CD4-positive, alpha-beta T cell treated with Interleukin-4 for 4 hours (primary cell): ENCODE results near the gene GALR1.
A peak's percentile ranks its signal among the peaks of the same experiment; 100 is the strongest.
"Not testable (repeated sequence)": the region's sequence is repeated elsewhere in the genome, so short reads cannot be mapped to it uniquely, and the experiment has no call there.

ENCODE experiments used
- DNase-seq: peaks from one replicate; pipeline ENCODE4 v3.0.0-alpha.2; 2020

GALR1 gene, protein sequence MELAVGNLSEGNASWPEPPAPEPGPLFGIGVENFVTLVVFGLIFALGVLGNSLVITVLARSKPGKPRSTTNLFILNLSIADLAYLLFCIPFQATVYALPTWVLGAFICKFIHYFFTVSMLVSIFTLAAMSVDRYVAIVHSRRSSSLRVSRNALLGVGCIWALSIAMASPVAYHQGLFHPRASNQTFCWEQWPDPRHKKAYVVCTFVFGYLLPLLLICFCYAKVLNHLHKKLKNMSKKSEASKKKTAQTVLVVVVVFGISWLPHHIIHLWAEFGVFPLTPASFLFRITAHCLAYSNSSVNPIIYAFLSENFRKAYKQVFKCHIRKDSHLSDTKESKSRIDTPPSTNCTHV

DNA sequence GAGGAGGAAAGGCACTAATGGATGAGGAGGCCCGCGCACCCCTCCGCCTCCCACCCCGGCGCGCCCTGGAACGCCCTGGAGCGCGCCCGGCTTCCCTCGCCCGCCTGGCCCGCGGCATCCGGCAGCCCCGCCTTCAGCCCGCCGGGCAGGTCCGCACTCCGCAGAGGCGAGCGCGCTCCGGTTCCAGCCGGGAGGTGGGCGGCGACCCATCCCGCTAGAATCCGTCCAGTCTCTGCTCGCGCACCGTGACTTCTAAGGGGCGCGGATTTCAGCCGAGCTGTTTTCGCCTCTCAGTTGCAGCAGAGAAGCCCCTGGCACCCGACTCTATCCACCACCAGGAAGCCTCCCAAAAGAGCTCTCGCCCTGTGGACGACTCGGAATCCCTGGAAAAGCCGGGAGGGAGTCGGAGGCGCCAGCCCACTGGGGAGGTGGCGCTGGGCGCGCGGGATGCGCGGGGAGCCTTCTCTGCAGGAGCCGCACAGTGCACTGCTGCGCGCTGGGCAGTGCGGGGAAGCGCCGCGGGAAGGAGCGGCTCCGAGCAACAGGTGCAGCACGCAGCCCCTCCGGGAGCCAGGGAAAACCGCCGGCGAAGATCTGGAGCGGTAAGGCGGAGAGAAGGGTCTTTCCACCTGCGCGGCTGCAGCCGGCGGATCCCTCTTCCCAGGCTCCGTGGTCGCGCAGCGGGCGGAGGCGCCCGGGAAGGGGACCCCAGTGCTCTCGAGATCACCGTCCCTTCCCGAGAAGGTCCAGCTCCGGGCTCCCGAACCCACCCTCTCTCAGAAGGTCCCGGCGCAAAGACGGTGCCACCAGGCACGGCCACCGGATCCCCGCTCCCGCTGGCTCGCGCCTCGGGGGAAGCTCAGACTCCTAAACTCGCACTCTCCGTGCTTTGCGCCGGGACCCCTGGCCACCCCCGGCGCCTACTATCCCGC, at the start of gene GALR1:
TSS of gene GALR1 (plus strand) at position 280 of the 932 bp plus-strand sequence. CDS start 701 bp downstream, outside the sequence.
- DNase-seq: no peak

DNA sequence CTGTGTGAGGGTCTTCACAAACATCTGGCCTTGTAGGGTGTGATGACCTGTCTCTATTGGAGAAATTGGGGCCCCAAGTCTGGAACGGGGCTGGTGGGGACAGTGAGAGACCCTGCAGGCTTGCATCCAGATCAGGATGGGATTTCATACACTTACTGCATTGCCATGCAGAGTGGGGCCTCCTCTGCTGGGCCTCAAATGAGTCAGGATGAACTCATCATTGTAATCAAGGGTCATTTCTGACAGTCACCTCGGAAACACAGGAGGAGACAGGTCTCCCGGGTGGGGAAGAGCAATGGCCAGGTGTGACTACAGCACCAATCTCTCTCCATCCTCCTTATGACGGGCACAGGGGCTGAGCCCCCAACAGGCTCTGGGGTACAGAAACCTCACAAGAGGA, 48.1 kb upstream of the GALR1 start:
- no peak for DNase-seq

DNA sequence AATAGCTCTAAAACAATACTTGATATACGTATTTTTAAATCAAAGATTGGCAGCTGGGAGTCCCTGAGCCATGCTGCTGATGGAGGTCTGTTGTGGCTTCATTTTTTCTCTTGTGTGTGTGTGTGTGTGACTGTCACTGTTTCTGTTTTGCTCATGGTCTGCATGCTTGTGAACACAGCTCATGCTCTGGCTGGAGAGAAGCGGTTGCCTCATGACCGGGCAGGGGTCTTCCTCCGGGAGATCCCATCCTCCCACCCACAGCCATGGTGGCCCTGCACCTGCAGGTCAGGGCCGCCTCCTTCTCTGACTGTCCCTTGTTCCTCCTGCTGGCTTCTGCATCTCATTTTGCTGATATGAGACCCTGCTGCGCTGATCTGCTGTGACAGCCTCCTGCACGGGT, 47.3 kb upstream of the GALR1 start:
- no peak for DNase-seq

DNA sequence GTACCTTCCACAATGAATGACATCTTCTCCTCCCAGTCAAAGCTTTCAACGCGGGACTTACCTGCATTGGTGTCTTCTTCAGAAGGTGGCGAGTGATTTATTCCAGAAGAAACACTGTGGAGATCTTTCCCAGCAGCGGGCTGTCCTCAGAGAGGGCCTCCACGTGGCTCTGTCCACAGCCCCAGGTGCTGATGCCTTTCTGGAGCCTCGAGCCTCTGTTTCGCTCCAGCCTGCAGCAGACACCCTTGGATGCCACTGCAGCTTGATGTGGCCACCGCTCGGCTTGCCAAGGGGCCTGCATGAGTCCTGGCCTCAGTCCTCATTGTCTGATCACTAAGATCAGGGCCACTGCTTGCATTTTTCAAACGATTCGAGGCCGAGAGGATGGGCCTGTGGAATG, 46.6 kb upstream of the GALR1 start:
- no peak for DNase-seq

DNA sequence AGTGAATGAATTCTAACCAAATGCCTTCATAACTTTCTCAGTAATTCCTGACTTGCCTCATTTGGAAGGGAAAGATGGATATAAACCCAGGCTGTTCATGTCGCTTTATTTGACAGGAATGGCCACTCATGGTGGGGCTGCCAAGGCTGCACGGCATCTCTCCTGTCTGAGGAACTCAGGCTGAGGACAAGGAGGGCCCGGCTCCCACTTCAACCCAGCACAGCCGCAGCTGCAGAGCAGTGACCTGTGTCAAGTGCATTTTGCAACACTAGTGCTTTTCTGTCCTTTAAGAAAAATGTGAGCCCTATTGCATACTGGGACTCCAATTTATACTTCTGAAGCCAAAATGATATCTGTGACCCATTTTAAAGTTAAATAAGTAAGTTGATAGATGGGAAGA, 45.8 kb upstream of the GALR1 start:
- DNase-seq: no peak

DNA sequence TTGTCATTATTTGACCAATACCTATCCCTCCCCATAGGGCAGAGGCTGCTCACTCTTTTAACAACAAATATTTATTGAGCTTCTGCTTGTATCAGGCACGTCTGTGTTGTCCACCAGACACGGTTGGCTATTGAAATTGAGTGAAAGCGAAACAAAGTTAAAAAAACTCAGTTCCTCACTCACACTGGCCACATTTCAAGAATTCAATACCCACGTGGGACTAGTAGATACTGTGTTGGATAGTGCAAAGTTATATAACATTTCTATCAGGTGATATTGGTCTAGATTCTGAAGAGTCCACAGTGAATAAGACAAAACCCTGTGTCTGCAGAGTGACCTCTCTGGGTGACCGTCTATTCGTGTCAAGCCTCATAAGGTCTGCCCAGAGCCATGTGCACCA, 43.9 kb upstream of the GALR1 start:
- no peak for DNase-seq

DNA sequence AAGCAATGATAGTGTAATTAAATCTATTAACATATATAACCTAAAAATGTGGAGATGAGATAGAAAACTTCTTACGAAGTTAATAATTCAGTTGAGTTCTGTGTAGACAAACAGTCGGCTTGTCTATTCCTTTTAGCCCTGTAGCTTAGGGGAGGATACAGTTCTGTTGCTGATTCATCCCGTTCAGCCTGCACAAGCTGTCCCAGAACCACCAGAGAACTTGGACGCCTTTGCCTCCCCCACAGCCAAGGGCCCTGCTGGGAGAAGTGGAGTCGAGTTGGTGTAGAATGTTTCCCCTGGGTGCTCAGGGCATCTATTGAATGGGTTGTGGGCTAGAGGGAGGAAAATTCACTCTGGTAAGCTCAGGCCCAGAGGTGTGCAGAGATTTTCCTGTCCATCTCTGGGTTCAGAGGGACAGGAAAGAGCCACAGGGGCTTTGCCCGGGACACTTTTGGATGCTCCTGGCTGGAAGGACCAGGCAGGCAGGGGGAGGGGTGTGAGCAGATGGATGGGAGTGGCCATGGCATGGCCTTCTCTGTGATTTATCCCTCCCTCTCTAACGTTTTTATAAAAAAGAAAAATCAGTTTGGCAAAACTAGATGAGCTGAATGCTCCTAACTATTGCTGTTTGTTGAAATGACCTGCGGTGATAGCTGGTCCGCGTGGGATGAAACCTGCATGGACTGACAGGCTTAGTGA, 42.8 kb upstream of the GALR1 start:
- DNase-seq: no peak

DNA sequence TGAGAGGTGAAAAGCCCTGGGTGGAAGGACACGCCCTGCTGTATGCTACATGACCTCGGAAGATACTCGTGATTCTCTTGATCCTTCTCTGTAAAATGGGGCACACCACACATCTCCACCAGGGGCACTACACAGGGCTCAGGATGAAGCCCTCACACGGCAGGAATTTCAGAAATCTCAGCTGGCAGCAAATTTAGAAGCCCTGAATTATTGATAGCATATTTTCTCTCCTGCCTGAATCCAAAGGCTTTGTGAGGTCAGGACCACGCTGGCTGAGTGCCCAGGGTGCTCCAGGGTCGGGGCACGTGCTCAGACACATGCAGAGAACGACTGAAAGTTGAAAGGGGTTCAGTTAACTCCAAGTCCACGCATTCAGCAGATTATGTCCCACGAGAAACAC, 42.1 kb upstream of the GALR1 start:
- DNase-seq: peak; percentile 59

DNA sequence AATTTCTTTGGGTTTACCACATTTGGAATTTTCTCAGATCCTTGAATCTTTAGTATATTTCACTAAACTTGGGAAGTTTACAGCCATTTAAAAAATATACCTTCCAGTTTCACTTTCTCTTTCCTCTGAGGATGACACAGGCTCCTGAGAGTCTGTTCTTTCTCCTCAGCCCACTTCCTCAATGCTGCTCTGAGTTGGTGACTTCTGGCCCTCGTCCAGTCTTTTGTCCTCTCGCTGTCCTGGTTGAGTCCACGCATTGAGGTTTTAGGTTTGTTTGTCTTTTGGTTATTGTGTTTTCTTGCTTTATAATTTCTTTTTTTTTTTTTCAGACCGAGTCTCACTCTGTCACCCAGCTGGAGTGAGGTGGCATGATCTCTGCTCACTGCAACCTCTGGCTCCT, 40.7 kb upstream of the GALR1 start:
- peak; percentile 56 for DNase-seq

DNA sequence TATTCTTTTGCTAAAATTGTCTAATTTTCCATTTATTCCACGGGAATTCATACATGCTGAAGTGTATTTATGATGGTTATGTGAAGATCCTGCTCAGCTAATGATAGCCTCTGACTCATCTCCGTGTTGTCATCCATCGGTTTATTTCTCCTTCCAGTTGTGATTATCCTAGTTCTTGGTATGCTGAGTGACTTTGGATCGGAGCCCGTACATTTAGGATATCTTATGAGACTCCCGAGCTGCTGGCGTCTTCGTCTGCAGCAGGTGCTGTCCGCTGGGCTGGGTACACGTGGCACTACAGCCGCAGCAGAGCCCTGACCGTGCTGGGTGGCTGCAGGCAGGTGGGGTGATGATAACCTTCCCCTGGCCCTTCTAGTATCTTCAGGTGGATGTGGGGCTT, 40.1 kb upstream of the GALR1 start:
- no peak for DNase-seq

DNA sequence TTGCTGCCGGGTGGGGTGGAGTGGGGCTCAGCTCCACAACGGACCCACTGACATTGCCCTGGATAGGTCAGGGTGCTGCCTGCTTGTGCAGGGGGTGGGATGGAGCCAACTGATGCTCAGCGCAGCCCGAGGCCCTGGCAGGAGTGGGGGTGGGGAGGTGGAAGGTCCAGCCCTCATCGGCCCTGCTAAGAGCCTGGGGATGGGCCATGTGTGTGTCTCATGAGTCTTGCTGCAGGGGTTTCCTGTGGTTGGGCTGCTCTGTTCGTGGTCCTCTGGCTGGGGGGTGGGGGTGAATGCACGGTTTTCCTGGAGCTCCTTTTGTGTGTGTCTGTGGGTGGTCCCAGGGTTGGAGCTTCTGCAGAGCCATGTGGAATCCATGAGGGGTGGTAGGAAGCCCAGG, 39.4 kb upstream of the GALR1 start:
- no peak for DNase-seq

DNA sequence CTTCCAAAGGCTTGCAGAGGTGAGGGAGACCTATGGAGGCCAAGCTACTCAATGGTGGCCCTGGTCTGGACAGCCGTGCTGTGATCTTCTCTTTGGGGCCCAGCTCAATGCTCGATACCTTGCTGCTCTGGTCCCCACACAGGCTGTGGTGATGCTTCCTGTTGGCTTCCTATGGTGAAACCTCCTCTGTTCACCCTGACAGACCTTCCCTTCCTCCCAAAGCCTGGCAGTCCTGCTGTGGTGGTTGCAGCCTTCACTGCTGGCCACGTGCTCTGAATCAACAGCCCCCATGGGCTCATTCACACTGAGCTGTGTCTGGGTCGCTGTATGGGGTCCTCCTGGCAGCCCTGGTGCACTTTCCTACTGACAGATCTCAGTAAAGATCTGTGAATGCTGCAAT, 31.0 kb upstream of the GALR1 start:
- no peak for DNase-seq

DNA sequence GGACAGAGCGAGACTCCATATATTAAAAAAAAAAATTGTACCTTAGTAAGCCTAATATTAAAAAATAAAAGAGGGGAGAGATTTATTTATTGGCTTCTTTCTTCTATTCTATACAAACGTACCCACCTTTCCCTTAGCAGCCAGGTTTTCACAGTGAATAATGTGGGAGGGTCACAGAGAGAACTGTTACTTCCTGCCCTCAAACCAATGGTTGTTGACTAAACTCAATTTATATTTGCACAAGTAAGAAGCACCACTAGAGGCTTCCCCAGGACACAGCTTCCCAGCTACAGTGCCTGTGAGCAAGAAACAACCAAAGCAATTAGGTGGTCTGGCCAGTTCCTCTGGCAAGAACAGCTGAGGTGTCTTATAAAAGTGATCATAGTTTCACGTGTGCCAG, 28.9 kb upstream of the GALR1 start:
- peak; percentile 22 for DNase-seq

DNA sequence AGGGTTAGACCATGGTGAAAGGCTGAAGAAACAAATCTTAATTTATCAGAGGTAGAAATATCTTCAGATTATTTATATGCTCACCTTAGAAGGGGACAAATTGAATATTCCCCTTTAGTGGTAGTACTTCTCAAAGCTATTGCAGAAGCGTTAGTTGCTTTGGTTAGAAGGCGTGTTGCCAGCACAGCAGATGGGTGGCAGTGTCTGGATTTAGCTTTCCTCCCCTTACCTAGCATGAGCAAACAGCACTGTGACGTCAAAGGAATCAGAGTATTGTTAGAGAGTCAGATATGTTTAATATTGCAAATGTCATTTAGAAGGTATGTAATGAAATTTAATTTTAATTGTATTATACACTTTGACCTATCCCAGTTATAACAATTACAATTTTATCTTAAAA, 27.2 kb upstream of the GALR1 start:
- DNase-seq: no peak

DNA sequence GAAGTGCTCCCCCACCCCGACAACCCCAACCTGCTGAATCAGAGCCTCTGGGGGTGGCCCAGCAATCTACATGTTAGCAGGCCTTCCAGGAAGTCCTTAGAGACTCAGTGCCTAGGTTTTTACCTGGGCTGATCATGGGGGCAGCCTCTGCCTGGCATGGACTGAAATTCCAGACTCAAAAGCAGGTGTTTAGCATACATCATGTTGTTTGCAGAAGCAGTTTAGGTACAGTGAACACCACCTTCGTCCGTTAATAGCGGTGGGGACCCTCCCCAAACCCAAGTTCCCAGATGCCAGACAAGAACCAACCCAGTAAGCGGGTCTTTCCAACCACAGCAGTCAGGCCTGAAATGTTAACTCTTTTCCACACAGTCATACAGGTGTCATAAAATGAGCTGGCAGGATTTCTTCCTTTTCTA, 26.4 kb upstream of the GALR1 start:
- DNase-seq: no peak

DNA sequence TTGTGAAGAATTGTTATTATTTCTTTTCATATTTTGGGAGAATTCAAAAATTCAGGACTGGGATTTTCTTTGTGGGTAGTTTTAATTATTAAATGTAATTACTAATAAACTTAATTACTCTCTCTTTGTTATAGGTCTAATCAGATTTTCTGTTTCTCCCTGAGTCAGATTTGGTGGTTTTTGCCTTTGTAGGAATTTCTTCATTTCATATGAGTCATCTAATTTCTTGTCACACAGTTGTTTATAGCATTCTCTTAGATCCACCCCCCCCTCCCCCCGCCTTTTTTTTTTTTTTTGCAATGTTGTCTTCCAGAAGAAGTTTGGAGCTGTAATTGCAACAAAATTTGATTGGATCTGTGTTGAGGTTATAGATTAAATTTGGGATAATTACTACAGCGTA, 26.0 kb upstream of the GALR1 start:
- DNase-seq: no peak

DNA sequence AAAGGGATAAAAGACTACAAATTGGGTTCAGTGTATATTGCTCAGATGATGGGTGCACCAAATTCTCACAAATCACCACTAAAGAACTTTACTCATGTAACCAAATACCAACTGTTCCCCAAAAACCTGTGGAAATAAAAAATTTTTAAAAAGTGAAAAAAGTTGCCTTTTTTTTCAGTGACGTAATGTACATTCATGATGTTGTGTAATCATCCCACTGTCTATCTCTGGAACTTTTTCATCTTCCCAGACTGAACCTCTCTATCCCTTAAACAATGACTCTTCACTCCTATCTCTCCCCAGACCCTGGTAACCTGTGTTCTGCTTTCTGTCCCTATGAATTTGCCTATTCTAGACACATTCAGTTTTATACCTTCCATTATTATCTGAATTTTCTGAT, 19.0 kb upstream of the GALR1 start:
- no peak for DNase-seq

DNA sequence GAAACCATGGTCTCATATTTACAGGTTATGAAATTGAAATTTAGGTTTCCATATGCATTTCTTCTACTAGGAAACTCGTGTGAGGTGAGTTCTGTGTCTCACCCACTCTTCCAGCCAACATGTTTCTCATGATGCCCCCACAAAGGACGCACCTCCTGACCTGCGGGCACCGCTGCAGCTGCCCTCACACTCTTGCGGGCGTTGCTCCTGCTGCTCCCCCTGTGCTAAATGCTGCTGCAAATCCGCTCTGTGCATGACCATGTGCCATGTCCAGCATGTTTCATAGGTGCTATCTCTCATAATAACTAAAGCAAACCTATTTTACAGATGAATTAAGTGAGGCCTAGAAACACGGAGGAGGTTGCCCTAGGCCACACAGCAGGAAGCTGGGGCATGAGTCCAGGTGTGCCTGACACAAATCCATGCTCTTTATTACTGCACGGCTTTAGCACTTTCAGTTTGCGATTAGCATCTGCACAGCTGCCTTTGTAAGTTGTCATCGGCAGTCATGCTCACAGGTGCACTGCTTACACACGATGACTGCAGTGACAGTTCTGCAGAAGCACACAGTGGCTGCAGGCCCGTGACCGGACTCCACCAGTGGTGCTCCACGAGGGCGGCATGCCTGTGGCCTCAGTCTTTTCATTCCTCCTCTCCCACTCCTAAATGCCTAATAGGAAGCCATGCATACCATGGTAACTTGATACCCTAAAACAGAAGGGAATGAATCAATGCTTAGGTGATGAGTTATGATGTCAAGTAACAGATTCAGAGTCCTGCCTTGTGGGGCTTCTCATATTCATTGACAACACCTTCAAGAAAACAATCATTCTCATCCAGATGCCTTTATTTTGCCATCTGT, 14.9 kb upstream of the GALR1 start:
- DNase-seq: no peak

DNA sequence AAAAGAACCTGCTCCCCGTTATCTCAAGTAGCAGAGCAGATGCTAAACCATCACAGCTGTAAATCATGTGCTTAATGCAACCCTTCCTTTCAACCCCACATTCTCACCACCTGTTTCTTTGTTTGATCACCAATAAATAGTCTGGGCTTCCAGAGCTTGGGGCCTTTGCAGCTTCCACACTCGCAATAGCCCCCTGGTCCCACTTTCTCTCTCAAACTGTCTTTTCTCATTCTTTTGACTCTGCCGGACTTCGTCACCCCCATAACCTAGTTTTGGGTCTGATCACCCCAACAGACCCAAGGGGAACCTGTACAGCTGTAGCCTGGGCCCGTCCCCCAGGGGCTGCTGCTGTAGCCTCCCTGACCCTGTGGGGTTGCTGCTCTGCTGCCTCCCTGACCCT, 10.4 kb upstream of the GALR1 start:
- not testable (repeated sequence) for DNase-seq

DNA sequence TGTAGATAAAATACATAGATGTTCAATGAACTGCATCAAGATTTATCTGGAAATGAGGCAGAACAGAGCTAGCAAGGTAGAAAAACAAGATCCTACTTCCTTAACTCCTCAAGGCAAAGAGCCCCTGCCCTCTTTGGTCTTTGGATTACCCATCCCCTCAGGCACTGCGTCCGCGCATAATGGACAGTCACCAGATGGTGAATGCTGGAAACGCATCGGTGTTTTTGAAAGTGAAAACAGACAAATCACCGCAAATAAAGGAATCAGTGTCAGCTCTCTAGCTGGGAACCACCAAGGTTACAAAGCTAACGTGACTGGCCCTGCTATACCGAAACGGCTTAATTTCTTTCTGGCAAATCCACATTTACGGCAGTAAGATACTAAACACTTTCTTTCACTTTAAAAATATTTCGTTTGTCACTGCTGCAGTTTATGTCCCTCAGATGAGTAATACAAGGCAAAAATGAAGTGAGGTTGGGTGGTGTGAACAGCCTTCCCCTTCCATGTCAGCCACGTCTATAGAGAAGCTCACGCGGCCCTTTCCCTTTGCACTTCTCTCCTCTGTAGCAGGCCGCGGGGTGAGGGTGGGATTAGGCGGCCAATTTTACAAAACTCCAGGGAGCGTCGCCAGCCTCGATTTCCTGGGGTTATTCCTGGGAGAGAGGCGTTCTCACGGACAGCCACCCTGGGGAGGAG, 627 bp upstream of the GALR1 start:
- DNase-seq: no peak

DNA sequence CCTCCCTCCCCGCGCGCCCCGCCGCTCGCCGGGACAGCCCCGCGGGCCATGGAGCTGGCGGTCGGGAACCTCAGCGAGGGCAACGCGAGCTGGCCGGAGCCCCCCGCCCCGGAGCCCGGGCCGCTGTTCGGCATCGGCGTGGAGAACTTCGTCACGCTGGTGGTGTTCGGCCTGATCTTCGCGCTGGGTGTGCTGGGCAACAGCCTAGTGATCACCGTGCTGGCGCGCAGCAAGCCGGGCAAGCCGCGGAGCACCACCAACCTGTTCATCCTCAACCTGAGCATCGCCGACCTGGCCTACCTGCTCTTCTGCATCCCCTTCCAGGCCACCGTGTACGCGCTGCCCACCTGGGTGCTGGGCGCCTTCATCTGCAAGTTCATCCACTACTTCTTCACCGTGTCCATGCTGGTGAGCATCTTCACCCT, 865 bp downstream of the GALR1 start:
- no peak for DNase-seq
